NCI-H146 (cell line): ENCODE data around the gene RIMKLB.
"Not testable (repeated sequence)": the region's sequence is repeated elsewhere in the genome, so short reads cannot be mapped to it uniquely, and the experiment has no call there.

Experiments
- DNase-seq: peaks from one replicate; lab custom pipeline; 2025; lab: John Stamatoyannopoulos, UW

The RIMKLB gene

DNA sequence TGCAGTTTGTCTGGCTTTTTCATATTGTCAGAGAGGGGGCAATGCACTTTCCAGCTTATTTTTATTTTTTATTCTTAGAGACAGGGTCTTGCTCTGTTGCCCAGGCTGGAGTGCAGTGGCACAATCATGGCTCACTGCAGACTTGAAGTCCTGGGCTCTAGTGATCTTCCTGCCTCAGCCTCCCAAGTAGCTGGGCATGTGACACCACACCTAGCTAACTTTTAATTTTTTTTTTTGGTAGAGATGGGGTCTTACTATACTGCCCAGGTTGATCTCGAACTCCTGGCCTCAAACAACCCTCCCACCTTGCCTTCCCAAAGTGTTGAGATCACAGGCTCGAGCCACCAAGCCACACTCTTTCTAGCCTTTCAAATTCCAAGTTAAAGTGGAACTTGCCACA lies 120.7 kb downstream of the RIMKLB start:
- no peak for DNase-seq

DNA sequence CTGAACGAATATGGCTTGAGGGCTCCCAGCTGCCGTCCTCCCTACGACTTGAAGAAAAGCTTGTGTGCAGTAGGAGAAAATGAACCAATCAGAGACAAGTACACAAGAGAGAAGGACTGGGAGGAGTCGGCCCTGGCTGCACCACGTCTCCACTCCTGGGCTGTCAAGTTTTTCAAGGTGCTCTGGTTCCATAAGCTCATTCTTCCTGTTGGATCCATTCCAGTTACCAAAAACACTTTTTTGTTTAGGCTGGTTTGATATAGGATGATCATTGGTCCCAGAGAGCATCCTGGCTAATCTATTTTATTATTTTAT lies 121.8 kb downstream of the RIMKLB start:
- no peak for DNase-seq

DNA sequence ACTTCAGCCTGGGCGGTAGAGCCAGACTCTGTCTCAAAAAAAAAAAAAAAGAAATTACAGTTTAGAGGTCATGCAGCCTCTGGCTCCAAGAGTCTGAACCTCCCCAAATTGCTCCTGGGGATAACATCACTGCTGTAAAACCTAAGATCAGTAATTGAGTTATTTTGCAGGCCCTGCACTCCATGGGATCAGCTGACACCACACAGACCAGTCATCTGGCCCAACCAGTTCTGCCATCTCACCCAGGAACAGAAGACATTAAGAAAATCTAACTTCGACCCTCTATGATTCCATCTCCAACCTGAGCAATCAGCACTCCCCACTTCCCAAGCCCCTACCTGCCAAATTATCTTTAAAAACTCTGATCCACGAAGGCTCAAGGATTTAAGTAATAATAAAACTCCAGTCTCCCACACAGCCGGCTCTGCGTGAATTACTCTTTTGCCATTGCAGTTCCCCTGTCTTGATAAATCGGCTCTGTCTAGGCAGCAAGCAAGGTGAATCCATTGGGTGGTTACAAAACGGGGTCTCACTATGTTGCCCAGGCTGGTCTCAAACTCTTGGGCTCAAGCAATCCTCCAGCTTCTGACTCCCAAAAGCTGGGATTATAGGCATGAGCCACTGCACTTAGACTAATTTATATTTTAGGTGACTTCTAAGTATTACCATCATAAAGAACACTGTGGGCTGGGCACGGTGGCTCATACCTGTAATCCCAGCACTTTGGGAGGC lies 123.1 kb downstream of the RIMKLB start:
- not testable (repeated sequence) for DNase-seq

DNA sequence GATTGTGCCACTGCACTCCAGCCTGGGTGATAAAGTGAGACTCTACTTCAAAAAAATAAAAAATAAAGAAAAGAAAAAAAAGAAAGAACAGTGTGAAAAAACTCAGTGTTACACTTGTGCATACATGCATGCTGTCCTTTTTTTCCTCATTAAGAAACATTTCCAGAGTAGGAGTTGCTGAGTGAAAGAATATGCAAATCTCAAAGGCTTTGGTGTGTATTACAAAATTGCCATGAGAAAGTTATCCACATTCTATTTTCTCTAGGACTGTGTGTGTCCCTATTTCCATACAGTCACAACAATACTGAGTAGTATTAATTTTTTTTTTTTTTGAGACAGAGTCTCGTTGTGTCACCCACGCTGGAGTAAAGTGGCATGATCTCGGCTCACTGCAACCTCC lies 123.8 kb downstream of the RIMKLB start:
- no peak for DNase-seq

DNA sequence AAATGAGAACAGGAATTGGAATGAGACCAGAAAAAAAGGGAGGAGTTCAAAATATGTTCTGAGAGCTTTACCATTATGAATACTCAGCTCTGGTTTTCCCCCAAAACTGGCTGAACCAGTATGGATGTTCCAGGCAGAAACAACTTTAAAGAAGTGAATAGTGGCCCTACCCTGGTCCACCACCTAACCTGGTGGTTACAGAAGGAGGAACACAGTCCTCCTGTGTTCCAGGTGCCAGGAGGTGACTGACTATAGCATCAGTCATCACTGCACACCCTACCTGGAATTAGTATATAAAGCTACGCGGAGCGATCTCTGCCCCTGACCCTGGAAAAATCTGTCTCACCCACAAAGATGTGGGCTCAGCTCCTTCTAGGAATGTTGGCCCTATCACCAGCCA lies 124.5 kb downstream of the RIMKLB start, which contains the start of gene A2ML1:
TSS of gene A2ML1 (plus strand) at position 324 of the 400 bp plus-strand sequence. CDS start at position 355, 31 bp downstream.
- no peak for DNase-seq

DNA sequence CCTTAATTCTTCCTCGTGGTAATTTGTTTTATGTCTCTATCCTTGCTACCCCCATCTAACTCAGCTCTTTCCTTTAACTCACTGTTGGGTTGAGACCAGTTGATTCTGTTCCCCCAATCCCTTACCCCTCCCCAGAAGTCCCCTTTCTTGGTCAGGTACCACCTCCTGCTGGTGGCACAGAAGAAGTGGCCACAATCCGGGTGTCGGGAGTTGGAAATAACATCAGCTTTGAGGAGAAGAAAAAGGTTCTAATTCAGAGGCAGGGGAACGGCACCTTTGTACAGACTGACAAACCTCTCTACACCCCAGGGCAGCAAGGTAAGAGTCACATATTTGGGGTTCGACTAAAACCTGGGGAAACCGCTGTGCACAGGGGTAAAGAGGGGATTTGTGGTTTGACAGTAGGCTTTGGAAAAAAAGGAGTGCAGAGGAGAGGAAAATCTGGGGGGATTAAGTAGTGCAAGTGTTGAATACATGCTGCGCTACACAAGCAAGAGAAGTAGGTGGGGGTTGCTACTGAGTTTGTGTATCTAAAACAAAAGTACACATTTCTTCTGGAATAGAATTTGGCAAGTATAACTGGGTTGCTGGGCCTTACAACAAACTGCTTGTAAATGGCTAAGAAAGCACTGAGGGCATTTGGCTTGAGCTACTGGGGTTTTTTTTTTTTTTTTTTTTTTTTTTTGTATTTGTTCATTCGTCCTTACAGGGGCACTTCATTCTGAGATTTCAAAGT lies 125.9 kb downstream of the RIMKLB start:
- DNase-seq = no peak

DNA sequence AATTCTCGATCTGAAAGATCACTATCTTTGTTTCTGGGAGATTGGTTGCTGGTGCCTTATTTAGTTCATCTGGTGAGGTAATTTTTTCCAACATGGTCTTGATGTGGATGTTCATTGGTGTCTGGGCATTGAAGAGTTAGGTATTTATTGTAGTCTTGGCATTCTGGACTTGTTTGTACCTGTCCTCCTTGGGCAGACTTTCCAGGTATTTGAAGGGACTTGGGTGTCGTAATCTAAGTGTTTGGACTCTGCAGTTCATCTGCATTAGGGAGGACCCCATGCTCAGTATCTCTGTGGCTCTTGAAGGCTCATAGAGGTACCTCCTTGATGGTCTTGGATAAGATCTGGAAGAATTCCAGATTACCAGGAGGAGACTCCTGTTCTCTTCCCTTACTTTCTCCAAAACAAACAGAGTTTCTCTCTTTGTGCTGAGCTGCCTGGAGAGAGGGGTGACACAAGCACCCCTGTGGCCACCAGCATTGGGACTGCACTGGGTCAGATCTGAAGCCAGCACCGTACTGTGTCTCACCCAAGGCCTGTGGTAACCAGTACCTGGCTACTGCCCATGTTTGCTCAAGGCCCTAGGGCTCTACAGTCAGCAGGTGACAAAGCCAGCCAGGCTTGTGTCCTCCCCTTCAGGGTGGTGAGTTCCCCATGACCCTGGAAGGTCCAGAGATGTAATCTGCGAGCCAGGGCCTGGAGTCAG lies 129.9 kb downstream of the RIMKLB start:
- DNase-seq = no peak

DNA sequence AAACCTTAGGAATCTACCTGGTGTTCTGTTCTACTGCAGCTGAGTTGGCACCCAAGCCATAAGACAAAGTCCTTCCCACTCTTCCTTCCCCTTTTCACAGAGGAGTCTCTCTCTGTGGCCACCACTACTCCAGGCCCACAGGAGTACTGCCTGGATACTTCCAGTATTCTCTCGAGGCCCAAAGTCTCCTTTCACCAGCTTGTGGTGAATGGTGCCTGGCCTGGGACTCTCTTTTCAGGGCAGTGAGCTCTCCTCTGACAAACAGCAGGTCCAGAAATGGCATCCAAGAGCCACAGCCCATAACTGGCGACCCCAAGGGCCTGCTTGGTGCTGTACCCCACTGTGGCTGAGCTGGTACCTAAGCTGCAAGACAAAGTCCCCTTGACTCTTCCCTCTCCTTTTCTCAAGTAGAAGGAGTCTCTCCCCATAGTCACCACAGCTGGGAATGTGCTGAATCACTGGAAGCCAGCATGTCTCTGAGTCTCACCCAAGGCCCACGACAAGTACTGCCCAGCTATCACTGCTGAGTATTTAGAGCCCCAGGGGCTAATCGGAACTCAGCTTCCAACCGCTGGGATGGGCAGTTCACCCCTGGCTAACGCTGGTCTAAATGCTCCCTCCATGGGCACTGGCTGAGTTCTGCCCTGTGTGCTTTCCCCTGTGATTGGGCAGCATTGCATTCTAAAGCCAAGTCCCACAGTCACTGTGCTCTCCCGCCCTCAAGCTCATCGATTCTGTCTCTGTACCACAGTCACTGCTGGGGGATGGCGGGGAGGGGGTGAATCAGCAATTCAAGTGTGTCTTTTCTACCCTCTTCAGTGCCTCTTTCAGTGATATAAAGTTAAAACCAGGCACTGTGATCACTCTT lies 130.7 kb downstream of the RIMKLB start:
- DNase-seq = no peak

DNA sequence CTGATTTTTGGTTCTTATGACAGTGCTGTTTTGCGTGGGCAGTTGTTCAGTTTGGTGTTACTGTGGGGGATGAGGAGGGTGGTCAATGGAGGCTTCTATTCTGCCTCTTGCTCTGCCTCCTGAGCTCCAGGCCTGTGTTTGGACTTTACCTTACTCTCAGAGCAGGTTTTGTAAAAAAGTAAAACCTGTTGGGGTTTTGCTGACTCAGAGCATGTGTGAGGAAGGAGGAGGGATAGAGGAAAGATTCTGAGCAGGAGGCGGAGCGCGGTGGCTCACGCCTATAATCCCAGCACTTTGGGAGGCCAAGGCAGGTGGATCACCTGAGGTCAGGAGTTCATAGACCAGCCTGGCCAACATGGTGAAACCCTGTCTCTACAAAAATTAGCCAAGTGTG lies 131.3 kb downstream of the RIMKLB start:
- no peak for DNase-seq

DNA sequence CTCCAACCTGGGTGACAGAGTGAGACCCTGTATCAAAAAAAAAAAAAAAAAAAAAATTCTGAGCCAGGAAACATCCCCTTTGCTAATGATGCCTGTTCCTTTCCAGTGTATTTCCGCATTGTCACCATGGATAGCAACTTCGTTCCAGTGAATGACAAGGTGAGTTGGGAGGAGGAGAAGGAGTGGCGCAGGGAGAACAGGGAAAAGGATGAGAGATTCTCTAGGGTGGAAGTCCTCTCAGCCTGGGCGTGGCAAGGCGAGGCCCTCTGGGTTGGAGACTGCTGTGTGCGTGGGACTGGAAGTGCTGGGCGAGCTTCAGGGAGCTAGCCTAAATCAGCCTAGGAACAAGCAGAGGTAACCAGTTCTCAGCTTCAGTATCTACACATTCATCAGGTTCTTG lies 131.8 kb downstream of the RIMKLB start:
- DNase-seq = no peak

DNA sequence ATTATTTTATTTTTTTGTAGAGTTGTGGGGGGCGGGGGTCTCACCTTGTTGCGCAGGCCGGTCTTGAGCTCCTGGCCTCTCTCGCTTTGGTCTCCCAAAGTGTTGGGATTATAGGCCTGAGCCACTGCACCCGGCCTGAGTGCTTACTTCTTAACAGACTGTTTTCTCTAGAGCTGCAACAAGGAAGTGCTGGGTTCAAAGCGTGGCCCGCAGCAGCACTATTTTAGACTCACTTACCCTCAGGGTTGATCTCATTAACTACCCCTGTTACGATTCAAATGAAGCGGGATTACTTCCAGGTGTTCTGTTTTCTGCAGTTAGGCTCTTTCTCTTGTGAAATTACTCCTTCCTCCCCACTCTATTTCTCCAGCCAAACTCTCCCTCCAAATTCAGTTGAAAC lies 133.3 kb downstream of the RIMKLB start:
- no peak for DNase-seq

DNA sequence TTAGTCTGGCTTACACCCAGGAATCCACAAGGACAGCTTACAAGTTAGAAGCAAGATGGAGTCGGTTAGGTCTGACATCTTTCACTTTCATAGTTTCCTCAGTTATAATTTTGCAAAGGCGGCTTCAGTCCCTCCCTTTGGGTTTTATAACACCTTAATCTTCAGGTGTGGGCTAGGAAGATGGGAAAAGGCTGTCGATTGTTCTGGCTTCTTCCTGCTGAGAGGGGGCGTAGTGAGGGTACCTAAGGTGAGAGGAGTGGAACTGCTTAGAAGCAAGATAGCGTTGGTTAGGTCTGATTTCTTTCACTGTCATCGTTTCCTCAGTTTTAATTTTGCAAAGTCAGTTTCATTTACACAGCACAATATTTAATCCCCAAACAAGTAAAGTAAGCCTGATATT lies 134.7 kb downstream of the RIMKLB start:
- DNase-seq = no peak
